ENCODE measurements around the gene ARID4B.

DNA sequence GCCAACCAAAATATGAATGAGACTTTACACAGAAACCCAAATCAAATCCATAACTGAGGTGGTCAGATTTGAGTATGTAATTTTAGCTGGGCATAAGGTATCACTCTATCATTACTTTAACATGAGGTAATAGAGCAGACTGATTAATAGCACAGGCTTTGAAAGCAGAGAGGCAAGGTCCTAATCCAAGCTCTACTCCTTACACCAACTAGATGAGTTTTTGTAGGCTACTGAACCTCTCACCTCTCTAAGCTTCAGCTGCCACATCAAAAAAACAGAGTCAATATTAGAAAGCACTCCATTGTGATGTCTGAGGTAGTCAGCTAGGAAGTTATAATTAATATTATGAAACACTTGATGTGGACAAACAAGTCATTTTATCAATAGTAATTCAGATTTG lies 63.7 kb downstream of the ARID4B start:
- TF ChIP-seq CTCF (IDR thresholded peaks at IDR 0.05) = no peak
- no peak for TF ChIP-seq ZFX (IDR thresholded peaks at IDR 0.05; ENCODE audit: borderline replicate concordance)
